Left lung (tissue), 10 donors: ENCODE data around the gene PSMD1. TPM values are rescaled to one million over a fixed set of nuclear protein-coding genes. Genes with fewer than 3 reads are reported as not detected.

Source experiments
- ATAC-seq: fragments of 200-7000 bp; cut with Tn5 transposase; one replicate; pipeline ENCODE4 v1.9.1; 2020; ENCODE audit warnings: moderate library complexity
- DNase-seq, 4 donors: peaks; one replicate each; pipeline ENCODE4 v3.0.0-alpha.2; 2013 to 2020
- H3K27ac ChIP-seq, 2 donors: fragments of 200-600 bp; sonication (generic) in 1 of 2; one replicate each; pipeline versions ENCODE4 v1.5.0 to v1.8.0; 2020 to 2021
- H3K27me3 ChIP-seq, 2 donors: fragments of 200-600 bp; sonication (generic) in 1 of 2; one replicate each; pipeline versions ENCODE4 v1.5.0 to v1.8.0; 2020 to 2021
- H3K36me3 ChIP-seq, 2 donors: fragments of 200-600 bp; sonication (generic) in 1 of 2; one replicate each; pipeline versions ENCODE4 v1.5.0 to v1.8.0; 2020 to 2021
- H3K4me1 ChIP-seq, 2 donors: fragments of 200-600 bp; one replicate each; pipeline ENCODE4 v1.8.0; 2021
- H3K4me3 ChIP-seq, 2 donors: fragments of 200-600 bp; sonication (generic) in 1 of 2; one replicate each; pipeline versions ENCODE4 v1.5.0 to v1.8.0; 2020 to 2021; ENCODE audit warnings: mild to moderate bottlenecking in 1 of 2
- H3K9me3 ChIP-seq, 2 donors: fragments of 200-600 bp; sonication (generic) in 1 of 2; one replicate each; pipeline versions ENCODE4 v1.5.0 to v1.8.0; 2020 to 2021
- intact Hi-C, 2 donors: fragments of 100-400 bp; cut with DNase I; formaldehyde crosslinking; loops; one replicate each; pipeline versions ENCODE4 v1.11.2 to v1.14.2; 2022
- polyA plus RNA-seq, 6 donors: library from polyadenylated mRNA; unstranded; fragments of 120-200 nt; gene quantifications; one replicate each; pipeline ENCODE4 v1.2.1, GENCODE V29; 2013; ENCODE audit not compliant: insufficient read length in 6 of 6
- total RNA-seq, 2 donors: library from RNA; stranded (reverse); fragmentation: NEBNext Ultra II Directional; extraction: Animal tissue kit (Norgen Biotek cat#: 25700); gene quantifications; one replicate each; pipeline ENCODE4 v1.2.1, GENCODE V29; 2021
- TF ChIP-seq, protein P1 (sequence below), 2 donors: fragments of 200-600 bp; sonication (generic) in 1 of 2; IDR thresholded peaks; one replicate each; pipeline versions ENCODE4 v1.5.0 to v1.8.0; 2021; ENCODE audit warnings: antibody characterized with exemption in 2 of 2
- donor health status: DM: no; HTN: yes; CAD: no.
- donor health status: DM: no; HTN: no; CAD: no.

The PSMD1 gene
- total and polyA plus RNA-seq, 8 donors = 62.9 to 118 (median 75.9) TPM

DNA sequence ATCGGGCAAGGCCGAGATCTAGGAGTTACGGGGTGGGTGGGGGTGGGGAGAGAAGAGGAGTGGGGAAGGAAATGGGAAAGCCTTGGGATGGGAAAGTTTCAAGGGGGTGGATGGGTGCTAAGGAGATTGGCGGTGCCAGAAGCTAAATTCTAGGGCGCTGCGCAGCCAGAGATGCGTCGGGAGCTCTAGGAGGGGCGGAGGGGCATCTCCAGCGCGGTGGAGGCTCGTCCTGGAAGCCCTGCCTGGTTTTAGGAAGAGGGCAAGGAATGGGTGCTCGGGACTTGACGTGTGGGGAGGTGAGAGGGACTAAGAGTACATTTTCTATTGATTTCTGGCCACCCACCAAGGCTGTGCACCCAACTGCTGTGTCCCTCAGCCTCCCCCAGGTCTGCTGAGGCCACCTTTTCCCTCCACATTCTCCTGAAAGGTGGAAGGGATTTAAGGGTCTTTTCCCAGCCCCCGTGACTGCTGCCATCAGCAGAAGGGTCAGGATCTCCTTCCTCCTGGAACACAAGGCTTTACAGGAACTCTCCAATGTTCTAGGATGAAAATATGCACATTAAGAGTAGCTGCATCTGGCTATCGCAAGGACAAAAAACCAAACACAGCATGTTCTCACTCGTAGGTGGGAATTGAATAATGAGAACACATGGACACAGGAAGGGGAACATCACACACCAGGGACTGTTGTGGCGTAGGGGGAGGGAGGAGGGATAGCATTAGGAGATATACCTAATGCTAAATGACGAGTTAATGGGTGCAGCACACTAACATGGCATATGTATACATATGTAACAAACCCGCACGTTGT is 18.0 kb upstream of the PSMD1 start:
- TF ChIP-seq, protein P1, sequence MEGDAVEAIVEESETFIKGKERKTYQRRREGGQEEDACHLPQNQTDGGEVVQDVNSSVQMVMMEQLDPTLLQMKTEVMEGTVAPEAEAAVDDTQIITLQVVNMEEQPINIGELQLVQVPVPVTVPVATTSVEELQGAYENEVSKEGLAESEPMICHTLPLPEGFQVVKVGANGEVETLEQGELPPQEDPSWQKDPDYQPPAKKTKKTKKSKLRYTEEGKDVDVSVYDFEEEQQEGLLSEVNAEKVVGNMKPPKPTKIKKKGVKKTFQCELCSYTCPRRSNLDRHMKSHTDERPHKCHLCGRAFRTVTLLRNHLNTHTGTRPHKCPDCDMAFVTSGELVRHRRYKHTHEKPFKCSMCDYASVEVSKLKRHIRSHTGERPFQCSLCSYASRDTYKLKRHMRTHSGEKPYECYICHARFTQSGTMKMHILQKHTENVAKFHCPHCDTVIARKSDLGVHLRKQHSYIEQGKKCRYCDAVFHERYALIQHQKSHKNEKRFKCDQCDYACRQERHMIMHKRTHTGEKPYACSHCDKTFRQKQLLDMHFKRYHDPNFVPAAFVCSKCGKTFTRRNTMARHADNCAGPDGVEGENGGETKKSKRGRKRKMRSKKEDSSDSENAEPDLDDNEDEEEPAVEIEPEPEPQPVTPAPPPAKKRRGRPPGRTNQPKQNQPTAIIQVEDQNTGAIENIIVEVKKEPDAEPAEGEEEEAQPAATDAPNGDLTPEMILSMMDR (IDR thresholded peaks at IDR 0.05) = no peak

DNA sequence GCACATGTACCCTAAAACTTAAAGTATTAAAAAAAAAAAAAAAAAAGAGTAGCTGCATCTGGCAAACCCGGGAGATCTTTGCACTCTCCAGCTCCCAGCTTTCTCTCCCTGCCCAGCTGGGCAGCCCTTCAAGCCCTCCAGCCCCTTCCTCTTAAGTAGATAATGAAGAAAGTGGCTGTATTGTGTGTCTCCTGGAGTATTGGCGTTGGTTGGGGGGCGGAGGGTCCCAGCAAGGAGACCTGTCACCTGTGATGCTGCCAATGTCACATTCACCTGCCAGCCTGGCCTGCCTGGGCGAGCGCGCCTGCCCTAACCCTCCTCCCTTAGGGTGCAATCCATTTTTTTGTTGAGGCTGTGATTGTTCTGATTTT is 17.4 kb upstream of the PSMD1 start:
- Histone ChIP-seq H3K4me3 (no peak overlapping the region), H3K27ac (no peak overlapping the region), H3K27me3 (peaks cover 46 to 79% of the 10 kb centered on the region in 2 donors), H3K4me1 (peaks cover 0 to 3% of the 10 kb centered on the region in 2 donors), H3K36me3 (no peaks in the 10 kb centered on the region), H3K9me3 (no peaks in the 10 kb centered on the region)
- TF ChIP-seq, protein P1 (IDR thresholded peaks at IDR 0.05) = no peak
- ATAC-seq (no peak), DNase-seq (no peak)
- intact Hi-C loops = no loop called here

More for the DNA sequence above, 18.0 kb upstream of the PSMD1 start:
- Histone ChIP-seq H3K4me1 (peaks cover 0 to 3% of the 10 kb centered on the region in 2 donors), H3K36me3 (no peaks in the 10 kb centered on the region), H3K4me3 (no peak overlapping the region), H3K9me3 (no peaks in the 10 kb centered on the region), H3K27me3 (peaks cover 46 to 85% of the 10 kb centered on the region in 2 donors), H3K27ac (no peak overlapping the region)
- no peak for ATAC-seq
- DNase-seq = no peak
- intact Hi-C loops = no loop called here

DNA sequence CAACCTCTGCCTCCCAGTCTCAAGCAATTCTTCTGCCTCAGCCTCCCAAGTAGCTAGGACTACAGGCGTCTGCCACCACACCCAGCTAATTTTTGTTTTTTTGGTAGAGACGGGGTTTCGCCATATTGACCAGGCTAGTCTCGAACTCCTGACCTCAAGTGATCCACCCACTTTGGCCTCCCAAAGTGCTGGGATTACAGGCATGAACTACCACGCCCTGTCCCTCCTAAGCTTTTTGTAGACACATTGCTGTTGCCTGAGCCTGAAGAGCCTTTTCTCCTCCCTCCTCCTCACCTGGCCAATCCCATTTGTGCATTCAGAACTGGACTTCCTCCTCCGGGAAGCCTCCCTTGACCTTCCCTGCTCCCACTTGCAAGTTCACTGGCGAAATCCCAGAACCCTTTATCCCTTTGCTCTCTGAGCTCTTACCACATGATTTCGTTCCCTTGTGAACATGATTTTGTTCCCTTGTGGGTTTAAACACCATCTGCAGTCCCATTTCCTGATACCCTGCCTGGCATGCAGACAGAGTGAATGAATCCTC is 16.8 kb upstream of the PSMD1 start:
- no peak for ATAC-seq
- no peak for DNase-seq
- no peaks in the 10 kb centered on the region for H3K9me3 ChIP-seq
- no peaks in the 10 kb centered on the region for H3K36me3 ChIP-seq
- no peak overlapping the region for H3K27ac ChIP-seq
- H3K4me1 ChIP-seq = peaks cover 0 to 3% of the 10 kb centered on the region in 2 donors
- TF ChIP-seq, protein P1 (IDR thresholded peaks at IDR 0.05) = no peak
- peaks cover 46 to 72% of the 10 kb centered on the region in 2 donors for H3K27me3 ChIP-seq
- H3K4me3 ChIP-seq = no peak overlapping the region
- intact Hi-C loops = no loop called here

DNA sequence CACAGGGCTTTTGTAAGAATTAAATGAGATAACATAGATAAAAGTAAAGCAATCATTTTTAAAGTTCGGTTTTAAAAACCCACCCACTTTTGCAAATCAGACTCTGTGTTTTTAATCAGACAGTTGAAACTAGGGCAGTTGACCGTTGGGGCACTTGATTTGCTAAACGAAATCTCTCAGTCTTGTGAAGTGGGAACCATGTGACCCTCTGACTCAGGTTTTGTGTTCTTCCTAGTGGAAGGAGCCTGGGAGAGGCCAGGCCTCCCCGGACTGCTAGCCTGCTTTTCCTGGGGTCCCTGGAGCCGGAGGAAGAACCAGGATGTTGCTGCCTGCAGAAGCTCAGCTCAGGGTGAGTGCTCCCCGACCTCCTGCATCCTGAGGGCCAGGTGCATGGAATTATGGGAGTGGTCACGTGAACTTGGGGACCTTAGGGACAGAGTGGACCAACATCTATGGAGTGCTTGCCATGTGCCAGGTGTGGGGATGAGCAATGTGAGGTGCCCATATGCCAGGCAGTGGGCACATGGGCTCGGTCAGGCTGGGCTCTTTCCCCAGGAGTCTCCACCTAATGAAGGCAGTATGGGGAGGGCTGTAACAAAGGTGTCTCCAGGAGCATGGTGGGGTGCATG is 15.5 kb upstream of the PSMD1 start:
- H3K9me3 ChIP-seq = no peaks in the 10 kb centered on the region
- intact Hi-C loops = no loop called here
- DNase-seq (no peak), ATAC-seq (no peak)
- H3K36me3 ChIP-seq = no peaks in the 10 kb centered on the region
- H3K27me3 ChIP-seq = peaks cover 34 to 60% of the 10 kb centered on the region in 2 donors
- no peak overlapping the region for H3K4me3 ChIP-seq
- TF ChIP-seq, protein P1 (IDR thresholded peaks at IDR 0.05) = no peak
- H3K4me1 ChIP-seq = peaks cover 0 to 3% of the 10 kb centered on the region in 2 donors
- no peak overlapping the region for H3K27ac ChIP-seq

DNA sequence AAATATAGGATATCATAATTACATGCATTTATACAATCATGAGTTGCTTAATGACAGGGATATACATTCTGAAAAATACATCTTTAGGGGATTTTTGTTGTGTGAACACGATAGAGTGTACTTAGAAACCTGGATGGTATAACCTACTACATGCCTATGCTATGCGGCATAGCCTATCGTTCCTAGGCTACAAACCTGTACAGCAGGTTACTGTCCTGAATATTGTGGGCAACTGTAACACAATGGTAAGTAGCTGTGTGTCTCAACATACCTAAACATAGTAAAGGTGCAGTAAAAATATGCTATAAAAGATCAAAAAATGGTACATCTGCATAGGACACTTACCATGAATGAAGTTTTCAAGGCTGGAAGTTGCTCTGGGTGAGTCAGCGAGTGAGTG is 12.9 kb upstream of the PSMD1 start:
- Histone ChIP-seq H3K36me3 (no peaks in the 10 kb centered on the region), H3K27me3 (peaks cover 14 to 59% of the 10 kb centered on the region in 2 donors), H3K27ac (no peak overlapping the region), H3K4me1 (no peaks in the 10 kb centered on the region), H3K9me3 (no peaks in the 10 kb centered on the region), H3K4me3 (no peak overlapping the region)
- ATAC-seq (no peak), DNase-seq (no peak)
- intact Hi-C loops = no loop called here
- TF ChIP-seq, protein P1 (IDR thresholded peaks at IDR 0.05) = no peak
